ENCODE results near the gene RAD9A. TPM values are rescaled to one million over a fixed set of nuclear protein-coding genes. Genes with fewer than 3 reads are reported as not detected.

Gene RAD9A
- polyA plus RNA-seq, 1 of the 3 experiments (the other 2 are of a cell fraction), result 22.3 TPM

DNA sequence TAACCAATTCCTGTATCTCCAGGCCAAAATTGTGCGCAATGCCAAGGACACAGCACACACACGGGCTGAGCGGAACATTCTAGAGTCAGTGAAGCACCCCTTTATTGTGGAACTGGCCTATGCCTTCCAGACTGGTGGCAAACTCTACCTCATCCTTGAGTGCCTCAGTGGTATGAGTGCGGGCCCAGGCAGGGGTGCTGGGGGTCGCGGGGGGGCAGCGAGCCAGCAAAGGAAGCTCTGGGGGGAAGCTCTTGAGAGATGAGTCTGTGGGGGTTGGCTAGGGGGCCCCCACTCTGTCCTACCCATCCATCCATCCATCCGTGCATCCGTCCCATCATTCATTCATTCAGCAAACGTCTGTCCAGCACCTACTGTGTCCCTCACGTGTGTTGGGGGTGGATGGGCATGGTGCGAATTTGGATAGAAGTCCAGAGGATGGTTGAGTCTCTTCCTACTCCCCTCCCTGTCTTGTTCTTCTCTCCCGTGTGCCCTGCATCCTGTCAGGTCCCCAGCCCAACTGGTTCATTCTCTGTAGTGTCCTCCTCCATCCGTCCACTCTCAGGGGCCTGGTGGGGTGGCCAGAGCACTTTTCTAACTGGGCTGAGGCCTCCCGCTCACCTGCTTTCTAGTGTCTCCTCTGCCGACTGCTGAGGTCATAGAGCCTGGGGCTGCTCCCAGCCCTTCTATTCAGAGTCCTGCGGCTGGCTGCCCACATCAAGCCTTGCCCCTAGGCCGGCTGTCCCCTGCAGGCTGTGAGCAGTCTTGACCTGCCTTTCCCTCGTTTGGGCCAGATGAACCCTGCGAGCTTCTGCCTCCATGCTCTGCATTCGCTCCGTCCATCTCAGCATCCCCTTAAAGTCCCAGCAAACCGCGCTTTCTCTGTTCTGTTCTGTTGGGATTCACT lies 39.8 kb downstream of the RAD9A start (continued):
- TF ChIP-seq EZH2phosphoT487 (IDR thresholded peaks at IDR 0.05; ENCODE audit: borderline replicate concordance, low read depth), result no peak
- TF ChIP-seq TEAD4 (IDR thresholded peaks at IDR 0.05; ENCODE audit: borderline replicate concordance, insufficient read depth), result no peak
- TF ChIP-seq MEF2A (IDR thresholded peaks at IDR 0.05; ENCODE audit: borderline replicate concordance, low read depth), result no peak
- TF ChIP-seq MXI1 (IDR thresholded peaks at IDR 0.05; ENCODE audit: low read depth, low read length), result no peak
- TF ChIP-seq, protein P1, sequence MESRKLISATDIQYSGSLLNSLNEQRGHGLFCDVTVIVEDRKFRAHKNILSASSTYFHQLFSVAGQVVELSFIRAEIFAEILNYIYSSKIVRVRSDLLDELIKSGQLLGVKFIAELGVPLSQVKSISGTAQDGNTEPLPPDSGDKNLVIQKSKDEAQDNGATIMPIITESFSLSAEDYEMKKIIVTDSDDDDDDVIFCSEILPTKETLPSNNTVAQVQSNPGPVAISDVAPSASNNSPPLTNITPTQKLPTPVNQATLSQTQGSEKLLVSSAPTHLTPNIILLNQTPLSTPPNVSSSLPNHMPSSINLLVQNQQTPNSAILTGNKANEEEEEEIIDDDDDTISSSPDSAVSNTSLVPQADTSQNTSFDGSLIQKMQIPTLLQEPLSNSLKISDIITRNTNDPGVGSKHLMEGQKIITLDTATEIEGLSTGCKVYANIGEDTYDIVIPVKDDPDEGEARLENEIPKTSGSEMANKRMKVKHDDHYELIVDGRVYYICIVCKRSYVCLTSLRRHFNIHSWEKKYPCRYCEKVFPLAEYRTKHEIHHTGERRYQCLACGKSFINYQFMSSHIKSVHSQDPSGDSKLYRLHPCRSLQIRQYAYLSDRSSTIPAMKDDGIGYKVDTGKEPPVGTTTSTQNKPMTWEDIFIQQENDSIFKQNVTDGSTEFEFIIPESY (IDR thresholded peaks at IDR 0.05; ENCODE audit: borderline replicate concordance, low read depth), result no peak
- no peak for TF ChIP-seq POLR2AphosphoS5 (IDR thresholded peaks at IDR 0.05; ENCODE audit: low read depth, low read length)
- TF ChIP-seq, protein P2, sequence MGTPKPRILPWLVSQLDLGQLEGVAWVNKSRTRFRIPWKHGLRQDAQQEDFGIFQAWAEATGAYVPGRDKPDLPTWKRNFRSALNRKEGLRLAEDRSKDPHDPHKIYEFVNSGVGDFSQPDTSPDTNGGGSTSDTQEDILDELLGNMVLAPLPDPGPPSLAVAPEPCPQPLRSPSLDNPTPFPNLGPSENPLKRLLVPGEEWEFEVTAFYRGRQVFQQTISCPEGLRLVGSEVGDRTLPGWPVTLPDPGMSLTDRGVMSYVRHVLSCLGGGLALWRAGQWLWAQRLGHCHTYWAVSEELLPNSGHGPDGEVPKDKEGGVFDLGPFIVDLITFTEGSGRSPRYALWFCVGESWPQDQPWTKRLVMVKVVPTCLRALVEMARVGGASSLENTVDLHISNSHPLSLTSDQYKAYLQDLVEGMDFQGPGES (IDR thresholded peaks at IDR 0.05; ENCODE audit: low read depth, low read length), result no peak

DNA sequence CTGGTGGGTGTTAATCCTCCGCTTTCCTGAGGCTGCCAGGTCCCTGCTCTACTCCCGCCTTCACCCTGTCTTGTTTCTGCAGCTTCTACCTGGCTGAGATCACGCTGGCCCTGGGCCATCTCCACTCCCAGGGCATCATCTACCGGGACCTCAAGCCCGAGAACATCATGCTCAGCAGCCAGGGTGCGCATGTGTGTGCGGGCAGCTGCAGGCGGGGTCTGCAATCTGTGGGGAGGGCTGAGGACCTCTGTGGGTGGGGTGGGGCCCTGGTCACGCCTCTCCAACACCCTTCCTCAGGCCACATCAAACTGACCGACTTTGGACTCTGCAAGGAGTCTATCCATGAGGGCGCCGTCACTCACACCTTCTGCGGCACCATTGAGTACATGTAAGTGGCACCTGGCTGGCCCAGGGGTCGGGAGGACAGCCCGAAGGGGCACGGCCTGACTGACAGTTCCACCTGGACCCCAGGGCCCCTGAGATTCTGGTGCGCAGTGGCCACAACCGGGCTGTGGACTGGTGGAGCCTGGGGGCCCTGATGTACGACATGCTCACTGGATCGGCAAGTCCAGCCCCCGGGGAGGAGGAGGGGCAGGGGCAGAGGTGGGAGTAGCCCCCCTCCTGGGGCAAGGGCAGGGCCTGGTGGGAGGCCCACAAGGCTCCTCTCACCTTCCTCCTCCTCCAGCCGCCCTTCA lies 41.0 kb downstream of the RAD9A start:
- no peak overlapping the region for H3K27ac ChIP-seq (ENCODE audit: low read depth in 2 of 2, low read length in 1 of 2)
- H3K9me3 ChIP-seq, result no peaks in the 10 kb centered on the region
- H3K4me3 ChIP-seq (ENCODE audit: low read depth in 2 of 2, low read length in 1 of 2), result no peak overlapping the region
- peaks cover 3 to 8% of the 10 kb centered on the region in 2 experiments; a peak in 1 of 4 replicates for H3K4me1 ChIP-seq (ENCODE audit: control insufficient read depth in 1 of 2, insufficient read depth in 2 of 2, low read depth in 1 of 2, low read length in 1 of 2)
- over 99% methylated on average over 12 of the region's 22 CpGs for WGBS (ENCODE audit: low lambda C conversion rate)
- no peak overlapping the region for H2AFZ ChIP-seq (ENCODE audit: low read depth)
- no peak overlapping the region for H3K9ac ChIP-seq
- no peaks in the 10 kb centered on the region for H3K9me2 ChIP-seq
- peaks cover 3 to 38% of the 10 kb centered on the region in 2 experiments for H3K36me3 ChIP-seq (replicated peaks in 1 of 2; ENCODE audit: control insufficient read depth in 1 of 2, insufficient read depth in 2 of 2, low read length in 1 of 2)
- no peak for DNase-seq
- CTCF ChIA-PET, result interaction anchor here (1.0 kb wide), 1 partner anchor 50 kb away, joined by 3 read pairs; no protein-coding TSS in a partner anchor
- H3F3A ChIP-seq (replicated peaks; ENCODE audit: insufficient read depth), result no peaks in the 10 kb centered on the region
- POLR2A ChIA-PET, result interaction anchor here (1.1 kb wide), 1 partner anchor 14 kb away, joined by 3 read pairs; no protein-coding TSS in a partner anchor
- H3K4me2 ChIP-seq, result no peak overlapping the region
- no peaks in the 10 kb centered on the region for H3K27me3 ChIP-seq (ENCODE audit: insufficient read depth)
- H4K20me1 ChIP-seq (ENCODE audit: insufficient read depth), result no peaks in the 10 kb centered on the region
- H3K79me2 ChIP-seq (ENCODE audit: insufficient read depth), result peaks cover 28% of the 10 kb centered on the region
- no peak for TF ChIP-seq RXRA (IDR thresholded peaks at IDR 0.05; ENCODE audit: borderline replicate concordance, low read depth)
- TF ChIP-seq SIN3A (IDR thresholded peaks at IDR 0.05; ENCODE audit: borderline replicate concordance, low read depth, low read length), result no peak
- TF ChIP-seq, protein P3, sequence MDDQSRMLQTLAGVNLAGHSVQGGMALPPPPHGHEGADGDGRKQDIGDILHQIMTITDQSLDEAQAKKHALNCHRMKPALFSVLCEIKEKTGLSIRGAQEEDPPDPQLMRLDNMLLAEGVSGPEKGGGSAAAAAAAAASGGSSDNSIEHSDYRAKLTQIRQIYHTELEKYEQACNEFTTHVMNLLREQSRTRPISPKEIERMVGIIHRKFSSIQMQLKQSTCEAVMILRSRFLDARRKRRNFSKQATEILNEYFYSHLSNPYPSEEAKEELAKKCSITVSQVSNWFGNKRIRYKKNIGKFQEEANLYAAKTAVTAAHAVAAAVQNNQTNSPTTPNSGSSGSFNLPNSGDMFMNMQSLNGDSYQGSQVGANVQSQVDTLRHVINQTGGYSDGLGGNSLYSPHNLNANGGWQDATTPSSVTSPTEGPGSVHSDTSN (IDR thresholded peaks at IDR 0.05), result no peak
- no peak for TF ChIP-seq TAF1 (IDR thresholded peaks at IDR 0.05; ENCODE audit: borderline replicate concordance, low read depth, low read length)
- no peak for TF ChIP-seq RAD21 (IDR thresholded peaks at IDR 0.05; ENCODE audit: low read length)
- no peak for TF ChIP-seq RFX5 (IDR thresholded peaks at IDR 0.05; ENCODE audit: low read length)
- TF ChIP-seq, protein P1 (IDR thresholded peaks at IDR 0.05; ENCODE audit: borderline replicate concordance, low read depth), result no peak
- TF ChIP-seq, protein P4, sequence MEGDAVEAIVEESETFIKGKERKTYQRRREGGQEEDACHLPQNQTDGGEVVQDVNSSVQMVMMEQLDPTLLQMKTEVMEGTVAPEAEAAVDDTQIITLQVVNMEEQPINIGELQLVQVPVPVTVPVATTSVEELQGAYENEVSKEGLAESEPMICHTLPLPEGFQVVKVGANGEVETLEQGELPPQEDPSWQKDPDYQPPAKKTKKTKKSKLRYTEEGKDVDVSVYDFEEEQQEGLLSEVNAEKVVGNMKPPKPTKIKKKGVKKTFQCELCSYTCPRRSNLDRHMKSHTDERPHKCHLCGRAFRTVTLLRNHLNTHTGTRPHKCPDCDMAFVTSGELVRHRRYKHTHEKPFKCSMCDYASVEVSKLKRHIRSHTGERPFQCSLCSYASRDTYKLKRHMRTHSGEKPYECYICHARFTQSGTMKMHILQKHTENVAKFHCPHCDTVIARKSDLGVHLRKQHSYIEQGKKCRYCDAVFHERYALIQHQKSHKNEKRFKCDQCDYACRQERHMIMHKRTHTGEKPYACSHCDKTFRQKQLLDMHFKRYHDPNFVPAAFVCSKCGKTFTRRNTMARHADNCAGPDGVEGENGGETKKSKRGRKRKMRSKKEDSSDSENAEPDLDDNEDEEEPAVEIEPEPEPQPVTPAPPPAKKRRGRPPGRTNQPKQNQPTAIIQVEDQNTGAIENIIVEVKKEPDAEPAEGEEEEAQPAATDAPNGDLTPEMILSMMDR (IDR thresholded peaks at IDR 0.05), result no peak
- no peak for TF ChIP-seq NRF1 (IDR thresholded peaks at IDR 0.05; ENCODE audit: low read depth, low read length)
- TF ChIP-seq, protein P5, sequence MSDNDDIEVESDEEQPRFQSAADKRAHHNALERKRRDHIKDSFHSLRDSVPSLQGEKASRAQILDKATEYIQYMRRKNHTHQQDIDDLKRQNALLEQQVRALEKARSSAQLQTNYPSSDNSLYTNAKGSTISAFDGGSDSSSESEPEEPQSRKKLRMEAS (IDR thresholded peaks at IDR 0.05; ENCODE audit: low read depth), result no peak
- TF ChIP-seq, protein P6, sequence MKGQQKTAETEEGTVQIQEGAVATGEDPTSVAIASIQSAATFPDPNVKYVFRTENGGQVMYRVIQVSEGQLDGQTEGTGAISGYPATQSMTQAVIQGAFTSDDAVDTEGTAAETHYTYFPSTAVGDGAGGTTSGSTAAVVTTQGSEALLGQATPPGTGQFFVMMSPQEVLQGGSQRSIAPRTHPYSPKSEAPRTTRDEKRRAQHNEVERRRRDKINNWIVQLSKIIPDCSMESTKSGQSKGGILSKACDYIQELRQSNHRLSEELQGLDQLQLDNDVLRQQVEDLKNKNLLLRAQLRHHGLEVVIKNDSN (IDR thresholded peaks at IDR 0.05; ENCODE audit: borderline replicate concordance, low read depth), result no peak
- no peak for TF ChIP-seq SMC3 (IDR thresholded peaks at IDR 0.05; ENCODE audit: low read depth, low read length)
